Activated T-cell treated with anti-CD3 and anti-CD28 coated beads for 24 hours (primary cell): Measurements from ENCODE around the gene NTSR1.

Experiments used
- DNase-seq: peaks from one replicate; pipeline ENCODE4 v3.0.0-alpha.2; 2020; ENCODE audit warnings: low read depth

NTSR1 gene

GRCh38 chr20:62694106-62694505 is 14.5 kb upstream of the NTSR1 start:
- no peak for DNase-seq

GRCh38 chr20:62694868-62695267 is 13.8 kb upstream of the NTSR1 start:
- DNase-seq, result no peak

- DNase-seq, result no peak
Observed at GRCh38 chr20:62695448-62696414, 12.9 kb upstream of the NTSR1 start.

- DNase-seq, result no peak
Observed at GRCh38 chr20:62696434-62696957, 12.1 kb upstream of the NTSR1 start.

- DNase-seq, result no peak
Observed at GRCh38 chr20:62696989-62697388, 11.6 kb upstream of the NTSR1 start.

- DNase-seq, result no peak
Observed at GRCh38 chr20:62697468-62697912, 11.1 kb upstream of the NTSR1 start.

- no peak for DNase-seq
Observed at GRCh38 chr20:62698231-62698630, 10.4 kb upstream of the NTSR1 start.

GRCh38 chr20:62699296-62699695 is 9.3 kb upstream of the NTSR1 start:
- no peak for DNase-seq

GRCh38 chr20:62699741-62700140 is 8.9 kb upstream of the NTSR1 start:
- DNase-seq, result no peak

- DNase-seq, result no peak
Observed at GRCh38 chr20:62700261-62700930, 8.2 kb upstream of the NTSR1 start.

GRCh38 chr20:62701161-62702012 is 7.2 kb upstream of the NTSR1 start:
- no peak for DNase-seq

- DNase-seq, result no peak
Observed at GRCh38 chr20:62702013-62702300, 6.7 kb upstream of the NTSR1 start.

GRCh38 chr20:62702895-62703852 is 5.5 kb upstream of the NTSR1 start:
- DNase-seq, result no peak

- no peak for DNase-seq
Observed at GRCh38 chr20:62703853-62704228, 4.8 kb upstream of the NTSR1 start.

- DNase-seq, result no peak
Observed at GRCh38 chr20:62704341-62704948, 4.2 kb upstream of the NTSR1 start.

- no peak for DNase-seq
Observed at GRCh38 chr20:62705627-62706026, 3.0 kb upstream of the NTSR1 start.

- no peak for DNase-seq
Observed at GRCh38 chr20:62706344-62706743, 2.3 kb upstream of the NTSR1 start.

- no peak for DNase-seq
Observed at GRCh38 chr20:62706857-62707256, 1.8 kb upstream of the NTSR1 start.

GRCh38 chr20:62707276-62707920 is 1.2 kb upstream of the NTSR1 start:
- DNase-seq, result no peak

- no peak for DNase-seq
Observed at GRCh38 chr20:62707921-62708521, 615 bp upstream of the NTSR1 start.
